ENCODE data around the gene PKP3.
"Not testable (repeated sequence)": the region's sequence is repeated elsewhere in the genome, so short reads cannot be mapped to it uniquely, and the experiment has no call there.

Gene PKP3

GRCh38 chr11:424232-424631, 30.2 kb downstream of the PKP3 start:
- DNase-seq (ENCODE audit: insufficient read length, low spot score) (no peak), FAIRE-seq (no peak)

- FAIRE-seq; DNase-seq (ENCODE audit: insufficient read length, low spot score): not testable (repeated sequence)
These were observed 30.8 kb downstream of the PKP3 start for GRCh38 chr11:424766-425165.

- DNase-seq (ENCODE audit: insufficient read length, low spot score) = no peak
- FAIRE-seq = no peak
These were observed 31.3 kb downstream of the PKP3 start for GRCh38 chr11:425301-425700.

- FAIRE-seq (no peak), DNase-seq (ENCODE audit: insufficient read length, low spot score) (no peak)
These were observed 32.8 kb downstream of the PKP3 start for GRCh38 chr11:426851-427250.

- FAIRE-seq = no peak
- DNase-seq (ENCODE audit: insufficient read length, low spot score) = no peak
These were observed 34.3 kb downstream of the PKP3 start for GRCh38 chr11:428295-428694.

GRCh38 chr11:429391-429790, 35.4 kb downstream of the PKP3 start:
- FAIRE-seq = no peak
- no peak for DNase-seq (ENCODE audit: insufficient read length, low spot score)

- DNase-seq (ENCODE audit: insufficient read length, low spot score) (no peak), FAIRE-seq (no peak)
These were observed 36.0 kb downstream of the PKP3 start for GRCh38 chr11:429931-430456.

- no peak for FAIRE-seq
- no peak for DNase-seq (ENCODE audit: insufficient read length, low spot score)
These were observed 37.9 kb downstream of the PKP3 start for GRCh38 chr11:431921-432320.

GRCh38 chr11:432501-433100, 38.6 kb downstream of the PKP3 start:
- no peak for FAIRE-seq
- no peak for DNase-seq (ENCODE audit: insufficient read length, low spot score)

- no peak for FAIRE-seq
These were observed 39.1 kb downstream of the PKP3 start for GRCh38 chr11:433111-433510.

GRCh38 chr11:433641-434040, 39.6 kb downstream of the PKP3 start:
- DNase-seq (ENCODE audit: insufficient read length, low spot score) = no peak
- FAIRE-seq = no peak

More at GRCh38 chr11:433111-433510, 39.1 kb downstream of the PKP3 start:
- DNase-seq (ENCODE audit: insufficient read length, low spot score) = no peak

- FAIRE-seq (no peak), DNase-seq (ENCODE audit: insufficient read length, low spot score) (no peak)
These were observed 40.5 kb downstream of the PKP3 start for GRCh38 chr11:434496-434895.

- DNase-seq (ENCODE audit: insufficient read length, low spot score); FAIRE-seq: not testable (repeated sequence)
These were observed 41.2 kb downstream of the PKP3 start for GRCh38 chr11:434999-435740.

GRCh38 chr11:437228-437870, 43.3 kb downstream of the PKP3 start:
- DNase-seq (ENCODE audit: insufficient read length, low spot score) (no peak), FAIRE-seq (no peak)

- FAIRE-seq (no peak), DNase-seq (ENCODE audit: insufficient read length, low spot score) (no peak)
These were observed 44.3 kb downstream of the PKP3 start for GRCh38 chr11:438101-438844.

GRCh38 chr11:439315-440064, 45.5 kb downstream of the PKP3 start:
- no peak for FAIRE-seq
- DNase-seq (ENCODE audit: insufficient read length, low spot score) = no peak

GRCh38 chr11:440065-441042, 46.3 kb downstream of the PKP3 start:
- no peak for FAIRE-seq
- no peak for DNase-seq (ENCODE audit: insufficient read length, low spot score)

- DNase-seq (ENCODE audit: insufficient read length, low spot score) (no peak), FAIRE-seq (no peak)
These were observed 47.0 kb downstream of the PKP3 start for GRCh38 chr11:441043-441417.

Data from GM19239 (cell line).